Measurements from ENCODE around the gene ZNF598. TPM values are rescaled to one million over a fixed set of nuclear protein-coding genes. Genes with fewer than 3 reads are reported as not detected.

The ZNF598 gene
- total and polyA plus RNA-seq, 2 of the 13 experiments (the other 11 are each of a cell fraction or from before 2014, with no cell fraction given): 13.5 to 14.2 TPM

- TF ChIP-seq ZNF253 (CRISPR knock-in tag; IDR thresholded peaks at IDR 0.05; ENCODE audit: borderline replicate concordance): no peak
- no peak for TF ChIP-seq ISL2 (CRISPR knock-in tag; IDR thresholded peaks at IDR 0.05)
- TF ChIP-seq NFYB (CRISPR knock-in tag; IDR thresholded peaks at IDR 0.05): no peak
- TF ChIP-seq TCF7L2 (IDR thresholded peaks at IDR 0.05; ENCODE audit: low read depth, low read length): no peak
- TF ChIP-seq ZNF543 (CRISPR knock-in tag; IDR thresholded peaks at IDR 0.05): no peak
- TF ChIP-seq RXRA (CRISPR knock-in tag; IDR thresholded peaks at IDR 0.05): no peak
- TF ChIP-seq NCOA2 (CRISPR knock-in tag; IDR thresholded peaks at IDR 0.05): peak; percentile 15; the same call in 1 of the 2 replicates
- no peak for TF ChIP-seq ZKSCAN5 (CRISPR knock-in tag; IDR thresholded peaks at IDR 0.05)
- no peak for TF ChIP-seq ZNF607 (CRISPR knock-in tag; IDR thresholded peaks at IDR 0.05; ENCODE audit: borderline replicate concordance)
- no peak for TF ChIP-seq STAT6 (CRISPR knock-in tag; IDR thresholded peaks at IDR 0.05; ENCODE audit: borderline replicate concordance)
- no peak for TF ChIP-seq HNF4A (CRISPR knock-in tag; IDR thresholded peaks at IDR 0.05)
- no peak for TF ChIP-seq RFX3 (CRISPR knock-in tag; IDR thresholded peaks at IDR 0.05)
- TF ChIP-seq KAT2B (IDR thresholded peaks at IDR 0.05; ENCODE audit: borderline replicate concordance, low read depth, low read length): no peak
- no peak for TF ChIP-seq EZH2 (conservative IDR thresholded peaks at IDR 0.05; ENCODE audit: low read depth, low read length)
- TF ChIP-seq RAD21 (CRISPR knock-in tag; IDR thresholded peaks at IDR 0.05): peak; percentile 6
- TF ChIP-seq ZBTB25 (CRISPR knock-in tag; IDR thresholded peaks at IDR 0.05): no peak; the same call in 1 of the 2 replicates
- no peak for TF ChIP-seq ZNF691 (CRISPR knock-in tag; IDR thresholded peaks at IDR 0.05; ENCODE audit: borderline replicate concordance, low read depth)
- TF ChIP-seq PCBP2 (optimal IDR thresholded peaks at IDR 0.05; ENCODE audit: low read depth, low read length, poor library complexity, severe bottlenecking): no peak
- no peak for TF ChIP-seq ZNF609 (CRISPR knock-in tag; IDR thresholded peaks at IDR 0.05; ENCODE audit: borderline replicate concordance)
- 0 out of 2 replicates have a peak, but pooled peaks have one; percentile 2 for TF ChIP-seq ZSCAN20 (CRISPR knock-in tag; IDR thresholded peaks at IDR 0.05; ENCODE audit: borderline replicate concordance)
These were observed 48.7 kb downstream of the ZNF598 start (continued) for GRCh38 chr16:1960665-1961630.

Data from HepG2 (cell line).